ENCODE results near the gene SMIM32. TPM values are rescaled to one million over a fixed set of nuclear protein-coding genes. Genes with fewer than 3 reads are reported as not detected.

Gene SMIM32
- total and polyA plus RNA-seq, 5 donors from 2014 or later: not detected

DNA sequence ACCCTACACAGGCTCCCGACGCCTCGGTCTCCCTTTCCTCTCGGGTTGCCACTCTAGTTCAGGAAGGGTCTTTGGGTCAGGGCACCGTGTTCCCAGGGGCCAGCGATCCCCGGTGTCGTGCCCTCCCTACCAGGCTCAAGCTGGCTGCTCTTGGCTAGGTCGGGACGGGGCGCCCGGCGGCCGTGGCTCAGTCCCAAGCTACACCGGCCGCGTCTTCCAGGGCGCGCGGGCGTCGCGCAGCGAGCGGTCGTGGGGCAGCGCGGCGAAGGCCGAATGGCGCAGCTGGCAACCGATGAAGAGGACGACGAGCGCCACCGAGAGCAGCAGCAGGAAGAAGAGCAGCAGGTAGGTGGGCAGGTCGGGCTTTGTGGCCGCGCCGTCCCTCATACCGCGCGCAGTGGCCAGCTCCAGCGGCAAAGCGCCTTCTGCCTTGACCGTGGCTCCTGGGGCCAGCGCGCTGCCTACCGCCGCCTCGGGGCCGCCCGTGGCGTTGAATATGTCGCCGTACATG lies 892 bp downstream of the SMIM32 start:
- ATAC-seq (ENCODE audit: low read depth in 2 of 2) (no peak), DNase-seq (no peak)
- Mint-ChIP-seq H3K36me3 (no peaks in the 10 kb centered on the region), H3K27me3 (peaks cover 35% of the 10 kb centered on the region), H3K27ac (no peak overlapping the region), H3K4me3 (no peak overlapping the region), H3K9me3 (peaks cover 0 to 1% (median 0%) of the 10 kb centered on the region in 7 donors), H3K4me1 (peaks cover 0 to 1% (median 0%) of the 10 kb centered on the region in 4 donors)
- Histone ChIP-seq H3K9me3 (ENCODE audit: control insufficient read depth in 2 of 2, low read length in 2 of 2) (no peaks in the 10 kb centered on the region), H3K27me3 (ENCODE audit: control insufficient read depth, insufficient read depth, low read length) (peaks cover 2% of the 10 kb centered on the region), H3K27ac (ENCODE audit: insufficient read depth, low read length, poor library complexity, severe bottlenecking) (no peak overlapping the region), H3K4me1 (ENCODE audit: control insufficient read depth, insufficient read depth, low read length, poor library complexity, severe bottlenecking) (no peaks in the 10 kb centered on the region), H3K4me3 (ENCODE audit: low read depth, low read length) (no peak overlapping the region), H3K36me3 (ENCODE audit: control insufficient read depth, insufficient read depth, low read length) (no peaks in the 10 kb centered on the region)

DNA sequence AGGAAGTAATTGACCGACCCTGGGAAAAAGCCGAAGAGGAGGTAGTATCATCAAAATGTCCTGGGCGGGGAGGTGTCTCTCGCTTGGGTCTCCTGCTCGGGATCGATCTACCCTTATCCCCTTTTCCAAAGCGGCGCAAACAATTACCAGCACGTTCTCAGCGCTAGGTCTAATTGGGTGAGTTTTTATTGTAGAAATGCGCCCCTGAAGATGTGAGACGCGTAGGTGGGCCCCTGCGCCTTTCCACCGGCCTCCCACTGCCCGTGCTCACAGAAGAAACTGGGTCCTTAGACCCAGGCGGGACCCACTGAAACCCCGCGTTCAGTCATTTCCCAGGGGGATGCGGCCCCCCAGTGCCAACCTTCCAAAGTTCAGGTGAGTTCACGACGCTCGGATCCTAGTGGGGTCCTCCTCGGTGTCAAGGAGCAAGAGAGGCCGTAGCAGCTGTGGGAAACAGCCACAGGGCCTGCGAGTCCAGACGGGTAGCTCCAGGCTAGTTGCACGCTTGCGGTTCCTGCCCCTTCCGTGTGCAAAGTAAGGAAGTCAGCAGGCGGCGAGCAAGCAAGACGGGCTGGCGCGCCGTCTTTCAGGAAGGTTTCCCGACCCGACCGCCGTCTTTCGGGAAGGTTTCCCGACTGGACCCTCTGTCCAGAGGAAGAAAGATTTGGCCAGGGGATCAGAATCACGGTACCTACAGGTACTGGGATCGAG lies 1.5 kb downstream of the SMIM32 start:
- Histone ChIP-seq H3K36me3 (ENCODE audit: control insufficient read depth, insufficient read depth, low read length) (no peaks in the 10 kb centered on the region), H3K4me1 (ENCODE audit: control insufficient read depth, insufficient read depth, low read length, poor library complexity, severe bottlenecking) (no peaks in the 10 kb centered on the region), H3K27me3 (ENCODE audit: control insufficient read depth, insufficient read depth, low read length) (peaks cover 2% of the 10 kb centered on the region), H3K9me3 (ENCODE audit: control insufficient read depth in 2 of 2, low read length in 2 of 2) (no peaks in the 10 kb centered on the region), H3K4me3 (ENCODE audit: low read depth, low read length) (no peak overlapping the region), H3K27ac (ENCODE audit: insufficient read depth, low read length, poor library complexity, severe bottlenecking) (no peak overlapping the region)
- DNase-seq (no peak), ATAC-seq (ENCODE audit: low read depth in 2 of 2) (no peak)
- H3K27ac Mint-ChIP-seq: no peak overlapping the region
- H3K4me1 Mint-ChIP-seq: peaks cover 0 to 1% (median 0%) of the 10 kb centered on the region in 4 donors
- peaks cover 31% of the 10 kb centered on the region for H3K27me3 Mint-ChIP-seq
- H3K36me3 Mint-ChIP-seq: no peaks in the 10 kb centered on the region
- peaks cover 0 to 1% (median 0%) of the 10 kb centered on the region in 7 donors for H3K9me3 Mint-ChIP-seq
- H3K4me3 Mint-ChIP-seq: no peak overlapping the region

DNA sequence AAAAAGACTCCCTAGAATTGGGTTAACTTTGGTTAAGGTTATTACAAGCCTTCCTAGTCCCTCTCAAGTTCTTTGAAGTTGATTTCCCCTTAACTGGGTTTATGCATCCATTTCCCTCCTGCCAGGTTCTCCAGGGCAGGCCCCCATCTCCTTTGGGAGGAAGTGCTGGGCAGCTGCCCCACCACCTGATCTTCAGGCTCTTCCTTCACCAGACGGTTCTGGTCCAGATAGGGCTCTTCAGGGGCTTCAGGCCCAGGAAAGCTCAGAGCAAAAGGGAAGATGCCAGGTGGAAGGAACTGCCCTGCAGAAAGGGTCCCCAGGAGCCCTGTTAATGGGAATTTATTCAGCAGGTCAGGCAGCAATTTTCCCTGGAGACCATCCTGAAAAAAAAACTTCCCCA lies 2.1 kb downstream of the SMIM32 start:
- Histone ChIP-seq H3K9me3 (ENCODE audit: control insufficient read depth in 2 of 2, low read length in 2 of 2) (no peaks in the 10 kb centered on the region), H3K36me3 (ENCODE audit: control insufficient read depth, insufficient read depth, low read length) (no peaks in the 10 kb centered on the region), H3K27ac (ENCODE audit: insufficient read depth, low read length, poor library complexity, severe bottlenecking) (no peak overlapping the region), H3K4me1 (ENCODE audit: control insufficient read depth, insufficient read depth, low read length, poor library complexity, severe bottlenecking) (no peaks in the 10 kb centered on the region), H3K4me3 (ENCODE audit: low read depth, low read length) (no peak overlapping the region), H3K27me3 (ENCODE audit: control insufficient read depth, insufficient read depth, low read length) (peaks cover 2% of the 10 kb centered on the region)
- no peaks in the 10 kb centered on the region for H3K36me3 Mint-ChIP-seq
- ATAC-seq (ENCODE audit: low read depth in 2 of 2) (no peak), DNase-seq (no peak)
- H3K9me3 Mint-ChIP-seq: peaks cover 0 to 1% (median 0%) of the 10 kb centered on the region in 7 donors
- H3K4me1 Mint-ChIP-seq: peaks cover 0 to 1% (median 0%) of the 10 kb centered on the region in 4 donors
- H3K27ac Mint-ChIP-seq: no peak overlapping the region
- peaks cover 31% of the 10 kb centered on the region for H3K27me3 Mint-ChIP-seq
- H3K4me3 Mint-ChIP-seq: no peak overlapping the region

DNA sequence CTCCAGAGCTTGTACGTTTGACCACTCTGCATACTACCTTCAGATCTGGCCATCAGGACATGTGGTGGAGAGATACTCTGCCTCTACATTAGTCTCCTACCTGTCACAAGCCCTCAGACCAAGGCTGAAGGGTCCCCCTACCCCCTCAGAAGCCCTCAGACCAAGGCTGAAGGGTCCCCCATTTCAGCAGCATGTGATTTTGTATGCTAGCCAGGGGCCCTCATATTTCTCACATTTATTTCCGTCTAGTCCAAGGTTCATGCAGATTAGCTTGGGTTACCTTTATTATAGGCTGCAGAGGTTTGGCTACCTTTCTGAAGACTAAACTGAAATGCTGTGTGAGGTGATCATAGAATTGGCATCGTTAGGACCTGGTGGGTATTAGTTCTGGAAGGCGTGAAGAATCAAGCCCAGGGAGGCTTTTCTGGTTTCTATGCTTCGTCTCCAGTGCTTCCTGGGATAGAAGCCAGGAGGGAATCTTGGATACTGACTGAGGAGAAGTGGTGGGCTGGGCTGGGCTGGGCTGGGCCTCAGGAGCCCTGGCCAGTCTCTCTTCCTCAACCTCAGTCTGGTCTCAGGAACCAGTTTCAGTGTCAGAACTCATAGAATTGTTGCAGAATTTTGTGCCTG lies 2.8 kb downstream of the SMIM32 start:
- Mint-ChIP-seq H3K9me3 (peaks cover 0 to 1% (median 0%) of the 10 kb centered on the region in 7 donors), H3K27me3 (peaks cover 31% of the 10 kb centered on the region), H3K36me3 (no peaks in the 10 kb centered on the region), H3K4me1 (peaks cover 0 to 1% (median 0%) of the 10 kb centered on the region in 4 donors), H3K27ac (no peak overlapping the region), H3K4me3 (no peak overlapping the region)
- ATAC-seq (ENCODE audit: low read depth in 2 of 2) (no peak), DNase-seq (no peak)
- Histone ChIP-seq H3K9me3 (ENCODE audit: control insufficient read depth in 2 of 2, low read length in 2 of 2) (no peaks in the 10 kb centered on the region), H3K27ac (ENCODE audit: insufficient read depth, low read length, poor library complexity, severe bottlenecking) (no peak overlapping the region), H3K4me3 (ENCODE audit: low read depth, low read length) (no peak overlapping the region), H3K36me3 (ENCODE audit: control insufficient read depth, insufficient read depth, low read length) (no peaks in the 10 kb centered on the region), H3K27me3 (ENCODE audit: control insufficient read depth, insufficient read depth, low read length) (peaks cover 2% of the 10 kb centered on the region), H3K4me1 (ENCODE audit: control insufficient read depth, insufficient read depth, low read length, poor library complexity, severe bottlenecking) (no peaks in the 10 kb centered on the region)

DNA sequence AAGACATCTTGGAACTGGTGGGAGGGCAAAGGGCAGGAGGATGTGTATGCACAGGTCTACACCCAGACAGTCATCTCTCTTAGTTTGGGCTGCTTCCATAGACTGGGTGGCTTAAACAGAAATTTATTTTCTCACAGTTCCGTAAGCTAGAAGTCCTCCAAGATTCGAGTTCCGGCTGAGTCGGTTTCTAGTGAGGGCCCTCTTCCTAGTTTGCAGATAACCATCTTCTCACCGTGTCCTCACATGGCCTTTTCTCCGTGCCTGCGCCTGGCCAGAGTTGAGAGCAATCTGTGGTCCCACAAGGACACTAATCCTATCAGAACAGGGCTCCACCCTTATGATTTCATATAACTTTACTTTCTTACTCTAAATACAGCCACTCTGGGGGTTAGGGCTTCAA lies 4.1 kb downstream of the SMIM32 start:
- Mint-ChIP-seq H3K4me1 (peaks cover 0 to 1% (median 0%) of the 10 kb centered on the region in 4 donors), H3K9me3 (peaks cover 0 to 1% (median 0%) of the 10 kb centered on the region in 7 donors), H3K4me3 (no peak overlapping the region), H3K27ac (no peak overlapping the region), H3K27me3 (peaks cover 19% of the 10 kb centered on the region), H3K36me3 (no peaks in the 10 kb centered on the region)
- no peak overlapping the region for H3K27ac ChIP-seq (ENCODE audit: insufficient read depth, low read length, poor library complexity, severe bottlenecking)
- DNase-seq: no peak
- no peaks in the 10 kb centered on the region for H3K4me1 ChIP-seq (ENCODE audit: control insufficient read depth, insufficient read depth, low read length, poor library complexity, severe bottlenecking)
- H3K9me3 ChIP-seq (ENCODE audit: control insufficient read depth in 2 of 2, low read length in 2 of 2): no peaks in the 10 kb centered on the region
- no peaks in the 10 kb centered on the region for H3K36me3 ChIP-seq (ENCODE audit: control insufficient read depth, insufficient read depth, low read length)
- no peak for ATAC-seq (ENCODE audit: low read depth in 2 of 2)
- no peak overlapping the region for H3K4me3 ChIP-seq (ENCODE audit: low read depth, low read length)
- peaks cover 2% of the 10 kb centered on the region for H3K27me3 ChIP-seq (ENCODE audit: control insufficient read depth, insufficient read depth, low read length)

DNA sequence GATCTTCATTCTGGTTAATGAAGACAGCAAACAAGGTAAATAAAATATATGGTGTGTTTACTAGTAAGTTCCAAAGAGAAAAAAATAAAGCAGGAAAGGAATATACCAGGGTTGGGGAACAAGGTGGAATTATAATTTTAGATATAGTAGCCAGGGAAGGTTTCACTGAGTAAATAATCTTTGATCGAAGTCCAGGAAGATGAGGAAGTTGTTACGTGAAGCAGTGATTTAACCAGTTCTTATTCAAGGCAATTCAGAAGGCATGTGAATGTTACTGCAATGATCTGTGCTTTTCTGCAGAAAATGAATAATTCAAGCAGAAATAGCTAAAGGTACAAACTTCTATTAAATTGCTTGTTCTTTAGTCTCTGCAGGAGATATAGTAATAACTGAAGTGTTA lies 6.2 kb downstream of the SMIM32 start:
- Mint-ChIP-seq H3K36me3 (no peaks in the 10 kb centered on the region), H3K4me3 (no peak overlapping the region), H3K4me1 (peaks cover 0 to 1% (median 0%) of the 10 kb centered on the region in 4 donors), H3K27me3 (peaks cover 15% of the 10 kb centered on the region), H3K27ac (no peak overlapping the region), H3K9me3 (peaks cover 0 to 1% (median 0%) of the 10 kb centered on the region in 7 donors)
- H3K36me3 ChIP-seq (ENCODE audit: control insufficient read depth, insufficient read depth, low read length): no peaks in the 10 kb centered on the region
- ATAC-seq (ENCODE audit: low read depth in 2 of 2) (no peak), DNase-seq (no peak)
- no peaks in the 10 kb centered on the region for H3K4me1 ChIP-seq (ENCODE audit: control insufficient read depth, insufficient read depth, low read length, poor library complexity, severe bottlenecking)
- no peaks in the 10 kb centered on the region for H3K9me3 ChIP-seq (ENCODE audit: control insufficient read depth in 2 of 2, low read length in 2 of 2)
- H3K27me3 ChIP-seq (ENCODE audit: control insufficient read depth, insufficient read depth, low read length): peaks cover 2% of the 10 kb centered on the region
- no peak overlapping the region for H3K27ac ChIP-seq (ENCODE audit: insufficient read depth, low read length, poor library complexity, severe bottlenecking)
- no peak overlapping the region for H3K4me3 ChIP-seq (ENCODE audit: low read depth, low read length)

DNA sequence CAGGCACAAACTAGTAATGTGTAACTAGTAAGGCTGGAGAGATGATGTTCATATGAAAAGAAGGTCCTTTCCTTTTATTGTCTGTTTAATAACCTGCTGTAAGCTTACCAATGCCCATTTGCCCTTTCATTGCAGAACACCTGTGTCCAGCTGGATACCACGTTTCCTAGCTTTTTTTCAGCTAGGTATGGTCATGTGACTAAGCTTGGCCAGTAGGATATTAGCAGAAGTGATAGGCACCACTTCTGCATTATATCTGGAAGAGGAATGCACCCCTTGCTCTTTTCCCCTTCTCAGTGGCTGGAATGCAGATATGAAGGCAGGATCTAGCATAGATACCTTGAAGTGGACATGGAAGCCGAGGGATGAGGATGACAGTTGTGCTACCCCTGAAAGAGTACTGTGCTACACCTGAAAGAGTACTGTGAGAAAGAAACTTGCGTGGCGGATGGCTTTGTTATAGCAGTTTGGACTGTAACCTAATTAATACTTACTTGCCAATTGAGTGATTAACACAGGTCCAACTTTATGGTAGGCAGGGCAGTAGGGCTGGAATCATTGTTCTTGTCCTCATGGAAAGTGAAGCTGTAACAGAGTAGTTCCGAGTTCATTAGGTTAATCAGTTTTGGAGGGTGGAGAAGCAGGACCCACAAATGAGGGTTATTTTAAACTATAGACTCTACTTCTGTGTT lies 6.8 kb downstream of the SMIM32 start:
- no peaks in the 10 kb centered on the region for H3K9me3 ChIP-seq (ENCODE audit: control insufficient read depth in 2 of 2, low read length in 2 of 2)
- no peaks in the 10 kb centered on the region for H3K36me3 Mint-ChIP-seq
- H3K9me3 Mint-ChIP-seq: peaks cover 0 to 1% (median 0%) of the 10 kb centered on the region in 7 donors
- H3K4me3 ChIP-seq (ENCODE audit: low read depth, low read length): no peak overlapping the region
- no peak overlapping the region for H3K27ac ChIP-seq (ENCODE audit: insufficient read depth, low read length, poor library complexity, severe bottlenecking)
- peaks cover 14% of the 10 kb centered on the region for H3K27me3 Mint-ChIP-seq
- peaks cover 0 to 1% (median 0%) of the 10 kb centered on the region in 4 donors for H3K4me1 Mint-ChIP-seq
- no peak overlapping the region for H3K4me3 Mint-ChIP-seq
- H3K27me3 ChIP-seq (ENCODE audit: control insufficient read depth, insufficient read depth, low read length): peaks cover 2% of the 10 kb centered on the region
- ATAC-seq (ENCODE audit: low read depth in 2 of 2): no peak
- DNase-seq: no peak
- no peak overlapping the region for H3K27ac Mint-ChIP-seq
- H3K36me3 ChIP-seq (ENCODE audit: control insufficient read depth, insufficient read depth, low read length): no peaks in the 10 kb centered on the region
- H3K4me1 ChIP-seq (ENCODE audit: control insufficient read depth, insufficient read depth, low read length, poor library complexity, severe bottlenecking): no peaks in the 10 kb centered on the region
